ENCODE measurements around the gene ANGPTL8.

The ANGPTL8 gene

DNA sequence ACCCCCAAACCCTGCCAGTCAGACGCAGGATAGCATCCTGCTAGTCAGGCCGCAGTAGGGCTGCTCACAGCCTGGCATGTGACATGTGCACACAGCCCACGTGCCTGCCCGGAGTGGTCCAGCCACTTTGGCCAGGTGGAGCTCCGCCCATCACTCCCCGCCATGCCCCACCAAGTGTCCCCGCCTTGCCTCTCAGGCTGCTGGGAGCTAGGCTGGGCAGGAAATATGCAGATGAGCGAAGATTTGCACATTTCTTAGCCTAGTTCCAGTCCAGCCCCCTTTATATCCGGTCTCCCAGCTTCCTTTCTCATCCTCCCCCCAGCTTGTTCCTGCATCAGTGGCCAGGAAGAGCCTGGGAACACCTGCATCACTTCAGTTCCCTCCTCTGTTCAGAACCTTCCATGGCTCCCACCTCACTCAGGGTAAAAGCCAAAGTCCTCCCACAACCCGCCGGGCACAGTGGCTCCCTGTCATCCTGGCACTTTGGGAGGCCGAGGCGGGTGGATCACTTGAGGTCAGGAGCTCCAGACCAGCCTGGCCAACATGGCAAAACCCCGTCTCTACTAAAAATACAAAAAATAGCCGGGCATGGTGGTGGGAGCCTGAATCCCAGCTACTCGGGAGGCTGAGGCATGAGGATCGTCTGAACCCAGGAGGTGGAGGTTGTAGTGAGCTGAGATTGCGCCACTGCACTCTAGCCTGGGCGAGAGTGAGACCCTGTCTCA is 25.2 kb downstream of the ANGPTL8 start:
- no peak for DNase-seq

DNA sequence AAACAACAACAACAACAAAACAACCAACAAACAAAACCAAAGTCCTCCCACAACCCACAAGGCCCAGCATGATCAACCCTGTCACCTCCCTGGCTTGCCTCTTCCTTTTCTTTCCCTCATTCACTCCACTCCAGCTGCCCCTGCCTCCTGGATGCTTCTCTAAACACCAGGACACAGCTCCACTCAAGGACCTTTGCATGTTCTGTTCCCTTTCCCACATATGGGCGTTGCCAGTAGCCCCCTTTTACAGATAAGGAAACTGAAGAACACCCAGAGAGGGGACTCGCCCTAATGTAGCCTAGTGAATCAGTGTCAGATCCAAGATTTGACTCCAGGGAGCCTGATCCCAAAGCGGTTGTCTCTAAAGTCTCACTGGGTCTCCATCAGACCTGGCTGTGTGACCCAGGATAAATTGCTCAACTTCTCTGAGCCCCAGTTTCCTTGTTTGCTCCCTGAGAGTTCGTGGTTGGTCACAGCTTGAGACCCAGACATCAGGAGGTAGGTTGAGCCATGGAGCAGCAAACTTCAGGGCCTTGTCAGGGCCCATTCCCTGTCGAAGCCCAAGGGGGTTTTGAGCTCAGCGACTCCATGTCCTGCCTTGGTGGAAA is 25.9 kb downstream of the ANGPTL8 start:
- no peak for DNase-seq

DNA sequence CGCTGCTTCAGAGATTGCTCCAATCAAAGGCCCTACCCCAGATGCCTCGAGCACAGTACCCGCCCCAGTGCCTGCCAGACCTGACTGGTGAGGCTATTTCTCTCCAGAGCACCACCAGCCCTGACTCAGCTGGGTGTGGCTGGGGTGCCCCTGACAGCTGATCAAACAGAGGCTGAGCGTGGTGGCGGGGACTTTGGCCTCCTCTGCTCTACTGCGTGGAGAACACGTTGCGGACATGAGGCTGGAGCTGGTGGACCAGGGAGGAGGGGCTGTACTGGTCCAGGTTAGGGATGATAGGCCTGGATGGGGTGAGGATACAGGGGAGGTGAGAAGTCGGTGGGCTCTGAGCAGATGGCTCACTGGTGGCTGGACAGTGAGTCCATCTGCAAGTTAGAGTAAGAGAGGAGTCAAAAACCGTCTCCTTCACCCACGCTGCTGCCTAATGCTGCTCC is 26.4 kb downstream of the ANGPTL8 start:
- DNase-seq = no peak

DNA sequence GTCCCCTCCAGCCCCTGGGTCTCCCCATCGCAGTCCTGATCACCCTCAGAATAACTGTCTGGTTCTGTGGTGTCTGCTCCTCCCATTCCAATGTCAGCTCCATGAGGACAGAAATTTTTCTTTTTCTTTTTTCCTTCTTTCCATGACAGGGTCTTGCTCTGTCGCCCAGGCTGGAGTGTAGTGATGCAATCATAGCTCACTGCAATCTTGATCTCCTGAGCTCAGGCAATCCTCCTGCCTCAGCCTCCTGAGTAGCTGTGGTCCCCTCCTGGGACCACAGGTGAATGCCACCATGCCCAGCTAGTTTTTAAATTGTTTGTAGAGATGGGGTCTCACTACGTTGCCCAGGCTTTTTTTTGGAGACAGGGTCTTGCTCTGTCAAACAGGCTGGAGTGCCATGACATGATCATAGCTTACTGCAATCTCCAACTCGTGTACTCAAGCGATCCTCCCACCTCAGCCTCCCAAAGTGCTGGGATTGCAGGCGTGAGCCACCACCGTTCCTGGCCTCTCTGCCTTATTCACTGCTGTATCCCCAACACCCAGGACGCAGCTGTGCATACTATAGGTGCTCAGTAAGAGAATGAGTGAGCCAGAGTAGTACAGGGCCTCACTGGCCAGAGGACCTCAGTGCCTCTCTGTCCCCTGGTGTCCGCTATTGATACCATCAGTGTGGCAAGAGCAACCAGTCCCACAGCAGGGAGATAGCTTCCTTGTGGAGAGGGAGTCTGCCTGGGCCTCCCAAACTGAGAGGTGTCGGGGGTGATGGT is 28.1 kb downstream of the ANGPTL8 start:
- no peak for DNase-seq

DNA sequence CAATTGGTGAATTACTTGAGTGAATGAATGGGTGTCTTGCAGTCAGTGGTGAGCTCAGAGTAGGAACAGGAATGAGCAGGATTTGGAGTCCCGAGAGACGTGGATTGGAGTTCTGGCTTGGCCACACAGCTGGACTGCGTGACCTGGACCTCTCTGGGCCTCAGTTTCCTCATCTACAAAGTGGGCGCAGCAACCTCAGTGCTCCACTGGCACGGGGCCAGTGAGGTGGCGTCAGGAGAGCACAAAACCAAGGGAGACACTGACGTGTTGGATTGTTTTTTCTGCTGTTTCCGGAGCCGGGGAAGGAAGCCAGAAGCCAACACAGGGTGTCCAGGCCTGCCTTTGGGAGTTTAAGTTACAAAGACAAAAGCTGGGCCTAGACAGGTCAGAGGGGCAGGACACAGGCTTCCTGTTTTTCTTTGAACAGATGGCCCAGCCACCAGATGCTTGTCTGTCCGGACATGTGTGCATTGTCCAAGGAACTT is 29.4 kb downstream of the ANGPTL8 start:
- no peak for DNase-seq

DNA sequence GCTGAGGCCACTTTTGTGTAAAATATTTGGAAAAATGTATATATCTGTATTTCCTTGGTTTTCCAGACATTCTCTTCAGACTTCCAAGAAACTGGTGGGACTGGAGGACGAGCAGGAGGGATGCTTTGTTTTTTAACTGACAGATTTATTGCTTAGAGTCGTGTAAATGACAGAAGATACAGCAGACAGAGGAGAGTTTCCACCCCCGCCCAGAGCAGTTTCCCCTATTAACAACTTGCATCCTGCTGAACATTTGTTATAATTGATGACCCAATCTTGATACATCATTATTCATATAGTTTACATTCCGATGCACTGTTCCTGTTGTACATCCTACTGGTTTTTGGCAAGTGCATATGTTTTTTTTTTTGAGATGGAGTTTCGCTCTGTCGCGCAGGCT is 30.0 kb downstream of the ANGPTL8 start:
- DNase-seq = no peak

DNA sequence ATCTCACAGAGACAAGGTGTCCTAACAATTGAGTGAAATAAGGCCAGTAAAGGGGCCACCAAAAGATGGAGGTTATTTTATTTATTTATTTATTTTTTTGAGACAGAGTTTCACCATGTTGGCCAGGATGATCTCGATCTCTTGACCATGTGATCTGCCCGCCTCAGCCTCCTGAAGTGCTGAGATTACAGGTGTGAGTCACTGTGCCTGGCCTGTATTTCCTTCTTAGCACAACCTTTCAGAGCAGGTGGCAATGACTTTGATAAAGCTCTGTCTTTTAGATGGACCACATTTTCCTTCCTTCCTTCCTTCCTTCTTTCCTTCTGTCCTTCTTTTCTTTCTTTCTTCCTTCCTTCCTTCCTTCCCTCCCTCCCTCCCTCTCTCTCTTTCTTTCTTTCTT is 33.9 kb downstream of the ANGPTL8 start:
- DNase-seq = no peak

DNA sequence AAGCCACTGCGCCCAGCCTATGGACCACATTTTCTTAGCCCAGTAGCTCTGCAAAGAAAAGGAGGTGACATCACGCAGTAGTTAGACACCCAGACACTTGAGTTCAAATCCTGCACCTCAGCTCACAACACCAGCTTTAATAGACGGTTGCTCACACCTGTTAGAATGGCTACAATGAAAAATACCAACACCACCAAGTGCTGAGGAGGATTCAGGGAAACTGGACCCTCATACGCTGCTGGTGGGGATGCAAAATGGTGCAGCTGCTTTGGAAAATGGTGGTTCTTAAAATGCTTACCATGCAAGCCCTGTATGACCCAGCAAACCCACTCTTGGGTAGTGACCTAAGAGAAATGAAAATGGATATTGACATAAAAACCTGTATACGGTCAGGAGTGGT is 34.6 kb downstream of the ANGPTL8 start:
- DNase-seq = no peak

DNA sequence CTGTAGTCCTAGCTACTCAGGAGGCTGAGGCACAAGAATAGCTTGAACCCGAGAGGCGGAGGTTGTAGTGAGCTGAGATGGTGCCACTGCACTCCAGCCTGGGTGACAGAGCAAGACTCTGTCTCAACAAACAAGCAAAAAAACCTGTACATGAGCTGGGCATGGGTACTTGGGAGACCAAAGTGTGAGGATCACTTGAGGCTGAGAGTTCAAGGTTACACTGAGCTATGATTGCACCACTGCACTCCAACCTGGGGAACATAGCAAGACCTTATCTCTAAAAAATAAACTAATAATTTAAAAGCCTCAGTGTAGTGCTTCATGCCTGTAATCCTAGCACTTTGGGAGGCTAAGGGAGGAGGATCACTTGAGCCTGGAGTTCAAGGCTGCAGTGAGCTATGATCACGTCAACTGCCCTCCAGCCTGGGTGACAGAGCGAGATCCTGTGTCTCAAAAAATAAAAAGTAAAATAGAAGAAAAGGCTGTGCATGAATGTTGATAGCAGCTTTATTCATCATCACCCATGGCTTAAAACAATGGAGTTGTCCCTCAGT is 35.2 kb downstream of the ANGPTL8 start:
- no peak for DNase-seq

DNA sequence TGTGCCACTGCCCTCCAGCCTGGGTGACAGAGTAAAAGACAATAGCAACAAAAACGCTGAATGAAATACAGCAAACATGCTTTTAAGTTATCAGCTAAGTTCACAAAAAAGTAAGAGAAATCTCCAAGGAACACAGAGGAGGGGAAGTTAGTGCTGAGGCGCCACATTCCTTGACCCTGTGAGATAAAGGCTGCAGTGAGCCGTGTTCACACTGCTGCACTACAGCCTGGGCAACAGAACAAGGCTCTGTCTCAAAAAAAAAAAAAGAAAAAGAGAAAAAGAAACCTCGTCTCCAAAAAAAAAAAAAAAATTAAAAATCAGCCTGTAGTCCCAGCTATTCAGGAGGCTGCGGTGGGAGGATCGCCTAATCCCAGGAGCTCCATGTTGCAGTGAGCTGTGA is 39.3 kb downstream of the ANGPTL8 start:
- no peak for DNase-seq

DNA sequence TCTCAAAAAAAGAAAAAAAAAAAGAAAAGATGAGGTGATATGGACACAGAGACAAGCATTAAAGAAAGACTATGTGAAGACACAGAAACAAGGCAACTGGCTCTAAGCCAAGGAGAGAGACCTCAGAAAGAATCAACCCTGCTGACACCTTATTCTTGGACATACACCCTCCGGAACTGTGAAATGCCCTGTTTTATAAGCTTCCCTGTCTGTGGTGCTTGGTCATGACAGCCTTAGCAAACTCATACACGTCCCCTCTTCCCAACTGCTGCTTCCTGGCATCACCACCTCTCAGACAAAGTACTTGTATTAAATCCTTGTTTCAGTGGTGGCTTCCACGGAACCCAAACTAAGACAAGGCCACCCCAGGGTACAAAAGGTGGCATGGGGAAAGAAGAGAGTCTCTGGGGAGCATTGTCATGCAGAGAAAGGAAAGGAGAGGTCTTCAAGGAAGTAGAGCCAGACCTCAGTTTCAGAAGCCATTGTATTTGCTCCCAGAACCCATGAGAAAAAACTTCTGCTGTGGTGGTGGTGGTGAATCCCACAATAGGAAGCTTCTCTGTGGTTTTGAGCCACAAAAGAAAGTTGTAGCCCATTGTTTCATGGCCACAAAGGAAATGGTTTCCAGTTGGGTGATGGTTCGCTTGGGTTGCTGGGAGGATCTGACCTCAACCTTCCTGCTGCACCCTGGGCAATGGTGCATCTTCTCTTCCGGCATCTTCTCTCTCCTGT is 40.3 kb downstream of the ANGPTL8 start:
- DNase-seq = no peak

DNA sequence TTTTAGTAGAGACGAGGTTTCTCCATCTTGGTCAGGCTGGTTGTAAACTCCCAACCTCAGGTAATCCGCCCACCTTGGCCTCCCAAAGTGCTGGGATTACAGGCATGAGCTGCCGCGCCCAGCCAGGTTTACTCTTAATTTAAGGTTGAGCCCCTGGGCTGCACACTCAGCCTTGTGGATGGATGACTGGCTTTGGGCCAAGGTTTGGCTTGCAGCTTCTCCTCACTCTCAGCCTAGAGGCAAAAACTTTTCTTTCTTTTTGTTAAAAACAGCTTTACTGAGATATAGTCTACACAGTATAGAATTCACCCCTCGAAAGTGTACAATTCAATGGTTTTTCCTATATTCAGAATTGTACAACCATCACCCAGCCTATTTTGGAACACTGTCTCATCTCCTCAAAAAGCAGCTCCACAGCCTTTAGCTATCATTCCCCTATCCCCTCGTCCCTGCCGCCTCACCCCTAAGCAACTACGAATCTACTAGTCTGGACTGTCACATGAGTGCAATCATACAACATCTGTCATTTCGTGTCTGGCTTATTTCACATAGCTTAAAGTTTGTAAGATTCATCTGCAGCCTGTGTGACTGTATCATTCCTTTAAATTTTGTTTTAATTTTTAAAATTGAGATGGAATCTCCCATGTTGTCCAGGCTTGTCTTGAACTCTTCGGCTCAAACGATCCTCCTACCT is 42.1 kb downstream of the ANGPTL8 start:
- DNase-seq = no peak

DNA sequence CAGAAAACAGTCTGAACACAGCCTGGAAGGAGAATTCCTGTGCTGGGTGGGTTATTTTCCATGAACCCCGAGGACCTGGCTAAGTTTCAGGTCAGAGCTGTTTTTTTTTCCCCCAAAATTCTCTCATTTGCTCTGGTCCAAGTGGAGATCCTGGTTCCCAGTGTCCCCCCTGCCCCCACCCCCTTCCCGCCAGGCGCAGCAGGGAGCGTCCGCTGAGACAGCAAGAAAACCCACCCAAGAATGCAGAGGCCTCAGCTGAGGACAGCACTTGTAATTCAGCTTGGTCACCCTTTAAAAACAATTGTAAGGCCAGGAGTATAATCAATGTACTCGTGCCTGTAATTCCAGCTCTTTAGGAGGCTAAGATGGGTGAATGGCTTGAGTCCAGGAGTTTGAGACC is 45.1 kb downstream of the ANGPTL8 start:
- DNase-seq = no peak

DNA sequence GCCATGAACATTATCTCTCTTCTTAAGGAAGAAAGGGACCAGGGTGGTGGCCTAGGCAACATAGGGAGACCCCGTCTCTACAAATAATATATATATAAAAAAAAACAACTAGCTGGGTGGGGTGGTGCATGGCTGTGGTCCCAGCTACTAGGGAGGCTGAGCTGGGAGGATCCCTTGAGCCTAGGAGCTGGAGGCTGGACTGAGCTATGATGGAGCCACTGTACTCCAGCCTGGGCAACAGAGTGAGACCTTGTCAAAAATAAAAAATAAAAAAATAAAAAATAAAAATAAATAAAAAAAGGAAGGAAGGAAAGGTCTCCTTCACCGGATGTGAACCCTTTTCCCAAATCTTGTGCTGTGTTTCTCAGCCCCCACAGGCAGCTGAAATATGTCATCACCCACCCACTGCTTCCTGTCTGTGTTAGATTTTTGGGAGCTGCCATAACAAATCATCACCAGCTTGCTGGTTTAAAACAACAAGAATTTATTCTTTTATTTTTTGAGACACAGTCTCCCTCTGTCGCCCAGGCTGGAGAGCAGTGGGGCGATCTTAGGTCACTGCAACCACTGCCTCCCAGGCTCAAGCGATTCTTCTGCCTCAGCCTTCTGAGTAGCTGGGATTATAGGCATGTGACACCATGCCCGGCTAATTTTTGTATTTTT is 47.0 kb downstream of the ANGPTL8 start:
- DNase-seq = no peak

DNA sequence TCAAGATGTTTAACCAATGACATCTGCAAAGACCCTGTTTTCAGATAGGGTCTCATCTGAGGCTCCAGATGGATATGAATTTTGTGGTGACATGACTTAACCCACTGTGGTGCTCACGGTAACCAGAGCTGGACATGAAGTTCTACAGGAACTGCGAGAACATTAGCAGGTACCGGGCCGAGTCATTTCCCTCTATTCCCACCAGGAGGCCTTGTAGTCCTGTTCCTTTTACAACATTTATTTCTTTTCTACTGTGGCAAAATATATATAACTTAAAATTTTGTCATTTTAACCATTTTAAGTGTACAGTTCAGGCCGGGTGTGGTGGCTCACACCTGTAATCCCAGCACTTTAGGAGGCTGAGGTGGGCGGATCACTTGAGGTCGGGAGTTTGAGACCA is 48.9 kb downstream of the ANGPTL8 start:
- no peak for DNase-seq

DNA sequence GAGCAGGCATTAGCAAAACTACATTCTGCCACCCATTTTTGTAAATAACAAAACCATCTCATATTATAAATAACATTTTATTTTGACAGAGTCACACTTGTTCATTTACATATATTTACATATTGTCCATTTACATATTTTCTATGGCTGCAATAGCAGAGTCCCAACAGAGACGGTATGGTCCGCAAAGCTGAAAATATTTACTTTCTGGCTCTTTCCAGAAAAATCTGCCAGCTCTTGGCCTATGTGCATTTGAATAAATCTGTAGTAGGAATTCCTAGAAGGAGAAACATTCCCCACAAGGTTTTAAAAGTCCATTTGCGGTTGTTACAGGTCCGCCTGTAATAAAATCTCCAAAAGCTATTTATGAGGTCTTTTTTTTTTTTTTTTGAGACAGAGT is 50.8 kb downstream of the ANGPTL8 start:
- DNase-seq = no peak

DNA sequence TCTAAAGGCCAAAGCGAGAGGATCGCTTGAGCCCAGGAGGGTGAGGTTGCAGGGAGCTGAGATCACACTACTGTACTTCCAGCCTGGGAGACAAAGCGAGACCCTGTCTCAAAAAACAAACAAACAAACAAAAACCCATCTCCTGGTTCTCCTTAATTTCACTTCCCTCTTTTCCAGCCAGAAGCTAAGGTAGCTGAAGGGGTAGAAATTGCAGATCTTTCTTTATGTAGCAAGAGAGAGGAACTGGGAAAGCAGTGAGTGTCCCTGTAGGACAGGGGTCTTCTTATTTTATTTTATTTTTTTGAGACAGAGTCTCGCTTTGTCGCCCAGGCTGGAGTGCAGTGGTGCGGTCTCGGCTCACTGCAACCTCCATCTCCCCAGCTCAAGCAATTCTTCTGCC is 52.0 kb downstream of the ANGPTL8 start:
- no peak for DNase-seq

All from NCI-H1930 (cell line).